Stimulated activated memory B cell treated with anti-CD40 and anti-IgM and Interleukin-4, amounts not matched to agents 10 μg/mL and 1 μg/mL and 100 μg/mL, for 72 hours (primary cell): ENCODE measurements around the gene UNG.
"Not testable (repeated sequence)": the region's sequence is repeated elsewhere in the genome, so short reads cannot be mapped to it uniquely, and the experiment has no call there.

Experiments
- ATAC-seq: fragments of 150-1000 bp; cut with Tn5 transposase; 2 replicates; pipeline ENCODE4 v1.10.0; 2021
- H3K27ac Mint-ChIP-seq: one replicate; pipeline ENCODE4 v1.8.0; 2022; ENCODE audit warnings: mild to moderate bottlenecking, mixed read lengths
- H3K27me3 Mint-ChIP-seq: one replicate; pipeline ENCODE4 v1.8.0; 2022; ENCODE audit warnings: mixed read lengths
- H3K36me3 Mint-ChIP-seq: one replicate; pipeline ENCODE4 v1.8.0; 2022; ENCODE audit warnings: mixed read lengths
- H3K4me1 Mint-ChIP-seq: one replicate; pipeline ENCODE4 v1.8.0; 2022; ENCODE audit warnings: mixed read lengths
- H3K4me3 Mint-ChIP-seq: one replicate; pipeline ENCODE4 v1.8.0; 2022; ENCODE audit warnings: mild to moderate bottlenecking, moderate library complexity, mixed read lengths
- H3K9me3 Mint-ChIP-seq: one replicate; pipeline ENCODE4 v1.8.0; 2022; ENCODE audit warnings: mixed read lengths

Gene UNG

GRCh38 chr12:109097435-109098182 is at the start of gene UNG:
Gene UNG, plus strand, starts transcription at chr12:109097597. Its CDS starts 83 bp downstream, at chr12:109097680.
- peaks cover 5% of the 10 kb centered on the region for H3K36me3 Mint-ChIP-seq
- H3K9me3 Mint-ChIP-seq, result no peaks in the 10 kb centered on the region
- H3K4me1 Mint-ChIP-seq, result peaks cover 41% of the 10 kb centered on the region
- ATAC-seq, result peak; percentile 98
- H3K27me3 Mint-ChIP-seq, result no peaks in the 10 kb centered on the region
- peak within 1 kb of the TSS; percentile 45 for H3K27ac Mint-ChIP-seq
- peak within 1 kb of the TSS; percentile 83 for H3K4me3 Mint-ChIP-seq

DNA sequence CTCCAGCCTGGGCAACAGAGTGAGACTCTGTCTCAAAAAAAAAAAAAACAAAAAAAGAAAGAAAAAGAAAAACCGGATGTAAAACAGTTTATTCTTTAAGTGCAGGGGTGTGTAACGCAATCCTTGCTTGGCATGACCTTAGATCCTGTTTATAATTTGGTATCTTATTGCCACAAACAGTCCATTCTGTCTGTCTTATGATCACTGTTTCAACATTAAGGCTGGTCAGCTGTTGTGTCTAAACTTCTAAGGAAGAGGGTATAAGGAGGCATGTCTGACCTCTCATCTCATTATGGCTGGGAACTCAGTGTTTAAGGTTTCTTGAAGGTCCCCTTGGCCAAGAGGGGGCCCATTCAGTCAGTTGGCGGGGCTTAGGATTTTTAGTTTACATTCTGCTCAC is 48.7 kb upstream of the UNG start:
- H3K9me3 Mint-ChIP-seq, H3K4me3 Mint-ChIP-seq, H3K36me3 Mint-ChIP-seq, H3K27ac Mint-ChIP-seq, H3K27me3 Mint-ChIP-seq, ATAC-seq: not testable (repeated sequence)
- H3K4me1 Mint-ChIP-seq, result peaks cover 16% of the 10 kb centered on the region

GRCh38 chr12:109049794-109050193 is 47.6 kb upstream of the UNG start:
- H3K27ac Mint-ChIP-seq, H3K36me3 Mint-ChIP-seq, H3K27me3 Mint-ChIP-seq, H3K4me3 Mint-ChIP-seq, H3K9me3 Mint-ChIP-seq, ATAC-seq: not testable (repeated sequence)
- H3K4me1 Mint-ChIP-seq, result peaks cover 23% of the 10 kb centered on the region

DNA sequence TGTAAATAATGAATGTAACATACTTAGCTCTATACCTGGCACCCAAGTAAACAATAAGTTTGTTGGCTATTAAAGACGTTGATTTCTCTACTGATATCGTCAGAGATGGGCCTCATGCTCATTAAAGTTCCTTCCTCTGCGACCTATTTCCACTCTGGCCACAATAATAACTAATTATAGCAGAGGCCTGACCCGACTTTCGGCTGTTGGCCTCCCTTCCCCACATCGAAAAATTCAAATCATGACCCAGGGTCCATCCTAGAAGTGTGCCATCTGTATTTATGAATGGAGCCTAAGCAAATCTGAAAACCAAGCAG is 45.3 kb upstream of the UNG start:
- no peak for ATAC-seq
- Mint-ChIP-seq H3K36me3 (peaks cover 5% of the 10 kb centered on the region), H3K27me3 (no peaks in the 10 kb centered on the region), H3K27ac (peak overlapping the region; percentile 93), H3K4me1 (peaks cover 29% of the 10 kb centered on the region), H3K9me3 (no peaks in the 10 kb centered on the region), H3K4me3 (peak overlapping the region; percentile 95)

- peaks cover 29% of the 10 kb centered on the region for H3K4me1 Mint-ChIP-seq
- peak within 1 kb of the TSS; percentile 93 for H3K27ac Mint-ChIP-seq
- ATAC-seq, result peak; percentile 92
- H3K27me3 Mint-ChIP-seq, result no peaks in the 10 kb centered on the region
- peaks cover 11% of the 10 kb centered on the region for H3K36me3 Mint-ChIP-seq
- no peaks in the 10 kb centered on the region for H3K9me3 Mint-ChIP-seq
- peak within 1 kb of the TSS; percentile 95 for H3K4me3 Mint-ChIP-seq
Measured at GRCh38 chr12:109052414-109053323, 44.7 kb upstream of the UNG start, which contains the start of gene USP30. Gene USP30, plus strand, starts transcription at chr12:109052576. Its CDS starts 103 bp downstream, at chr12:109052679.

DNA sequence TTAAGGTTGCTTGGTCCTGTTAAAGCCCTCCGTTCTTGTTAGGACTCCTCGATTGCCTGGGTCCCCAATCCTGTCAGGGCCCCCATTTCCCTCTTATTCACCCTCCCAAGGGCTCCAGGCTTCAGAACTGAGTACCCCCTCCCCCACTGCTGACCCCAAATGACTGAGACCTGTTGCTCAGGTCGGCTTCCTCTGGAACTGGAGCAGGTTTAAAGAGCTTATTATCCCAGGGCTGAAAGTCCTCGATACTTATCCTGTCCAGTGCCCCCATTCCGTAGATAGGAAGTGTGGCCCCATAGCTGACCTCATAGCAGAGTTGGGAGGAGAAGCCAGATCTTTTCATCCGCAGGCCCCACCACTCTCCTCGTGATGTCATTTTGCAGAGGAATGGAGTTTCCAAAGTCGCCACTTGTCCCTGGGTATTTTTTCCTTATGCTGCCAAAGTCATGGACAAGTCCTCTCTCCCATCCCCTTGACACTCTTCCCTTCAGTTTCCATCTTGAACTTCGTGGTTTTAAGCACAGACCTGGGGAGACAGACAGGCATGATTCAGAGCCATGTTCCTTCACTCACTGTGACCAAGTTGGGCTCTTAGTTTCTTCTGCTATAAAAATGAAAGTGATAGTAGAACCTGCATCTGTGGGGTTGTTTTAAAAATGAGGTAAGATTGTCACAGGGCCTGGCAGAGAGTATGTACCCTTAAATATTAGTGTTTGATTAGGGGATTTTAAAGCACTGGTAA is 43.8 kb upstream of the UNG start:
- Mint-ChIP-seq H3K27me3 (no peaks in the 10 kb centered on the region), H3K4me1 (peaks cover 29% of the 10 kb centered on the region), H3K36me3 (peaks cover 20% of the 10 kb centered on the region), H3K4me3 (peak overlapping the region; percentile 95), H3K9me3 (no peaks in the 10 kb centered on the region), H3K27ac (peak overlapping the region; percentile 93)
- peak; percentile 64 for ATAC-seq

DNA sequence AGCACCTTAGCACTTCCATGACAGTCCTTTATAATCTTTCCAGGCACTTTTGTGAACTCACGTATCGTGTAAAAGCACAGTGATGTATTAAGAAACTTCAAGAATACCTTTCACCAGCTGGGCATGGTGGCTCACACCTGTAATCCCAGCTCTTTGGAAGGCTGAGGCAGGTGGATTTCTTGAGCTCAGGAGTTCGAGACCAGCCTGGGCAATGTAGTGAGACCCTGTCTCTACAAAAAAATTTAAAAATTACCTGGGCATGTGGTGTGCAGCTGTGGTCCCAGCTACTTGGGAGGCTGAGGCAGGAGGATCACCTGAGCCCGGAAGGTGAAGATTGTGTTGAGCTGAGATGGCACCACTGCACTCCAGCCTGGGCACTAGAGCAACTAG is 43.3 kb upstream of the UNG start:
- not testable (repeated sequence) for ATAC-seq, H3K27me3 Mint-ChIP-seq, H3K9me3 Mint-ChIP-seq
- Mint-ChIP-seq H3K4me1 (peaks cover 29% of the 10 kb centered on the region), H3K36me3 (peaks cover 23% of the 10 kb centered on the region), H3K4me3 (peak overlapping the region; percentile 95), H3K27ac (peak overlapping the region; percentile 93)

DNA sequence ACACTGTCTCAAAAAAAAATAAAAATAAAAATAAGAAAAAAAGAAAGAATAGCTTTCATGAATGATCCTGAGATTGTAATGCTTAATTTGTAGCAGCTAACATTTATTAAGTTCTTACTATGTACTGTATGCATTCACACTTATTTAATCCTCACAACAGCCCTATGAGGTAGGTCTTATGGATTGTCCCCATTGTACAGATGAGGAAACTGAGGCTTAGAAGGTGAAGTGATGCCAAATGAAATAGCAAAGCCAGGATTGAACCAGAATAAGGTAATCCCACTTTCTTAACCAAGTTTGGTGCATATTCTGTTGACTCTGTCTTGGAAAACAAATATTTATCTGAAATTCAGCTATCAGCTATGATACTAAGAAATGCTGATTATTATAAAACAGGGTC is 42.9 kb upstream of the UNG start:
- H3K4me1 Mint-ChIP-seq, result peaks cover 29% of the 10 kb centered on the region
- H3K9me3 Mint-ChIP-seq, result no peaks in the 10 kb centered on the region
- peaks cover 23% of the 10 kb centered on the region for H3K36me3 Mint-ChIP-seq
- H3K27ac Mint-ChIP-seq, result peak overlapping the region; percentile 93
- no peak overlapping the region for H3K4me3 Mint-ChIP-seq
- no peaks in the 10 kb centered on the region for H3K27me3 Mint-ChIP-seq
- ATAC-seq, result no peak

DNA sequence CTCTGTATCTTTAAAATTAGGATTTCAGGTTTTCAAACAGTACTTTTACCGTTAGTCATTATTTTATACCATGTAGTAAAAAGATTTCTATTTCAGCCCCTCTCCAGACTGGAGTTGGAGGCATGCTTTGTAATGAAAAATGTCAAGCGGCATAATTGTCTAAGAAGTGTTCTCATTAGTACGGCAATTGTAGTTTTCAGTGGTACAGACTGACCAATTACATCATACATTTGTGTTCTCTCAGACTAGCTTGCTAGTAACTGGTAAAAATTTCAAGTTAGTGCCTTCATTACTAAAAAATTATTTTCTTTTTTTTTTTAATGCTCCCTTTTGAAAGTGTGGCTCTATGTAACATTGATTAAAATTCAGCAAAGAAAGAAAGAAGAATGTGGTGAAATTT is 40.5 kb upstream of the UNG start:
- no peaks in the 10 kb centered on the region for H3K9me3 Mint-ChIP-seq
- peaks cover 26% of the 10 kb centered on the region for H3K36me3 Mint-ChIP-seq
- peaks cover 30% of the 10 kb centered on the region for H3K4me1 Mint-ChIP-seq
- H3K27ac Mint-ChIP-seq, result no peak overlapping the region
- ATAC-seq, result no peak
- no peak overlapping the region for H3K4me3 Mint-ChIP-seq
- no peaks in the 10 kb centered on the region for H3K27me3 Mint-ChIP-seq

DNA sequence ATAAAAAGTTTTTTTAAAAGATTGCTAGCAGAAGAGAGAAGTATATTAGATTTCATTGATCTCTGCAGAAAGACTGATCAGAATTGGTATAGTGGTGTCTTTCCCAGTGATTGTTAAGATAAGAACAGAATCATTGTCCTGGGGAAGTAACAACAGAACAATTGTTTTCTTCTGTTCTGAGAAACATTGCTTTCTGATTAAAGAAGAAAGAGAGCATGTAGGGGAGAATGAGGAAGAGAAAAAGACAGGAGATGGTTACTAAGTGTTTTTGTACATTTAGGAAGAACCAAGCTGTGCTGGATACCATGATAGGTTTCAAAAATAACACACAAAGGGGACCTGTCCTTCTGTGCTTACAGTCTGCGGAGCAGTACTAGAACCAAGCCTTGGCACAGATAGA is 40.0 kb upstream of the UNG start:
- Mint-ChIP-seq H3K9me3 (no peaks in the 10 kb centered on the region), H3K36me3 (peaks cover 28% of the 10 kb centered on the region), H3K27ac (no peak overlapping the region), H3K4me3 (no peak overlapping the region), H3K27me3 (no peaks in the 10 kb centered on the region), H3K4me1 (peaks cover 29% of the 10 kb centered on the region)
- no peak for ATAC-seq

- Mint-ChIP-seq H3K4me3 (no peak overlapping the region), H3K4me1 (peaks cover 18% of the 10 kb centered on the region), H3K36me3 (peaks cover 36% of the 10 kb centered on the region), H3K27ac (no peak overlapping the region), H3K9me3 (no peaks in the 10 kb centered on the region), H3K27me3 (no peaks in the 10 kb centered on the region)
- ATAC-seq, result no peak
Measured at GRCh38 chr12:109058773-109059172, 38.6 kb upstream of the UNG start.

DNA sequence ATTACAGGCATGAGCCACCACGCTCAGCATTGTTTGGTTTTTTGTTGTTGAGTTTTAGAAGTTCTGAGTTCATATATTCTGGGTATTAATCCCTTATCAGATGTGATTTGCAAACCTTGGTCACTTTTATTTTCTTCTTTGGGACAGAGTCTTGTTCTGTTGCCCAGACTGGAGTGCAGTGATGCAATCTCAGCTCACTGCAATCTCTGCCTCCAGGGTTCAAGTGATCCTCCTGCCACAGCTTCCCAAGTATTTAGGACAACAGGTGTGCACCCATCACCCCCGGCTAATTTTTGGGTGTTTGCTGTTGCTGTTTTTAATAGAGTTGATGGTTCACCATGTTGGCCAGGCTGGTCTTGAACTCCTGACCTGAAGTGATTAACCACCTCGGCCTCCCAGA is 33.3 kb upstream of the UNG start:
- H3K4me3 Mint-ChIP-seq, result no peak overlapping the region
- no peak for ATAC-seq
- H3K27me3 Mint-ChIP-seq, result no peaks in the 10 kb centered on the region
- peaks cover 27% of the 10 kb centered on the region for H3K36me3 Mint-ChIP-seq
- peaks cover 6% of the 10 kb centered on the region for H3K4me1 Mint-ChIP-seq
- H3K27ac Mint-ChIP-seq, result no peak overlapping the region
- no peaks in the 10 kb centered on the region for H3K9me3 Mint-ChIP-seq

DNA sequence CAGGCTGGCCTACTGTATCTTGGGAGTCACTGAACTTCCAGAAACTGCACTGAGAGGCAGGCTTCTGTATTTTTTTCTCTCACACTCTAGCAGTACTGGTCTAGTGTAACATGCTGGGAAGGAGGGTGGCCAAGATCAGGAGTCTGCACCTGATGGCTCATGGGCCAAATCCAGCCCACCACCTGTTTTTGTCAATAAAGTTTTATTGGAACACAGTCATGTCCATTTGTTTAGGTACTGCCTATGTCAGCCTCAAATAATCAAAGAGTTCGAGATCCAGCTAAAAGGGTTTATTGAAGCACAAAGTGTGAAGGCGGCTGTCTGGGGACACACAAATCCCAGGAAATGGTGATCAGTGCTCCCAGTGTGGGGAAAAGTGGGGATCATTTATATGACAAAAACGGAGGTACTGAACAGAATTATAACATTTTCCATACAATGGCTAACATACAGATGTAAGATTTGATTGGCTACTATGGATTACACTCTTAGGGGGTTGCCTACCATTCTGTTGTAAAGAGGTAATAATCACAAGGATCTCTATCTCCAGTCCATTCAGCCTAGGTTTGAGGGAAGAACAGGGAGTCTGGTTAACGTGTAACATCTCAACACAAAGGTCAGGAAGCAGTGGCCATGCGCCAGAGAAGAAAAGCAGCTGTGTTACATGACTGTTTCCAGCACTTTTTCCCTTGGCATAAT is 32.1 kb upstream of the UNG start:
- no peak overlapping the region for H3K4me3 Mint-ChIP-seq
- no peak for ATAC-seq
- H3K27me3 Mint-ChIP-seq, result no peaks in the 10 kb centered on the region
- peaks cover 39% of the 10 kb centered on the region for H3K36me3 Mint-ChIP-seq
- peaks cover 6% of the 10 kb centered on the region for H3K4me1 Mint-ChIP-seq
- no peak overlapping the region for H3K27ac Mint-ChIP-seq
- H3K9me3 Mint-ChIP-seq, result no peaks in the 10 kb centered on the region

GRCh38 chr12:109065853-109066193 is 31.6 kb upstream of the UNG start:
- H3K9me3 Mint-ChIP-seq, result no peaks in the 10 kb centered on the region
- peaks cover 6% of the 10 kb centered on the region for H3K4me1 Mint-ChIP-seq
- no peak for ATAC-seq
- H3K36me3 Mint-ChIP-seq, result peaks cover 44% of the 10 kb centered on the region
- no peak overlapping the region for H3K4me3 Mint-ChIP-seq
- H3K27ac Mint-ChIP-seq, result no peak overlapping the region
- H3K27me3 Mint-ChIP-seq, result no peaks in the 10 kb centered on the region
